Stimulated activated CD4-positive, alpha-beta T cell treated with anti-CD3 and anti-CD28 coated beads, Interleukin-1b, Interleukin-23, amount 100 ng/mL, for 1 hour (primary cell): ENCODE measurements around the gene DNAJA4.
A peak's percentile ranks its signal among the peaks of the same experiment; 100 is the strongest.

Experiments
- DNase-seq, 2 donors: peaks; one replicate each; pipeline ENCODE4 v3.0.0-alpha.2; 2020; ENCODE audit warnings: low read depth in 2 of 2

The DNAJA4 gene

DNA sequence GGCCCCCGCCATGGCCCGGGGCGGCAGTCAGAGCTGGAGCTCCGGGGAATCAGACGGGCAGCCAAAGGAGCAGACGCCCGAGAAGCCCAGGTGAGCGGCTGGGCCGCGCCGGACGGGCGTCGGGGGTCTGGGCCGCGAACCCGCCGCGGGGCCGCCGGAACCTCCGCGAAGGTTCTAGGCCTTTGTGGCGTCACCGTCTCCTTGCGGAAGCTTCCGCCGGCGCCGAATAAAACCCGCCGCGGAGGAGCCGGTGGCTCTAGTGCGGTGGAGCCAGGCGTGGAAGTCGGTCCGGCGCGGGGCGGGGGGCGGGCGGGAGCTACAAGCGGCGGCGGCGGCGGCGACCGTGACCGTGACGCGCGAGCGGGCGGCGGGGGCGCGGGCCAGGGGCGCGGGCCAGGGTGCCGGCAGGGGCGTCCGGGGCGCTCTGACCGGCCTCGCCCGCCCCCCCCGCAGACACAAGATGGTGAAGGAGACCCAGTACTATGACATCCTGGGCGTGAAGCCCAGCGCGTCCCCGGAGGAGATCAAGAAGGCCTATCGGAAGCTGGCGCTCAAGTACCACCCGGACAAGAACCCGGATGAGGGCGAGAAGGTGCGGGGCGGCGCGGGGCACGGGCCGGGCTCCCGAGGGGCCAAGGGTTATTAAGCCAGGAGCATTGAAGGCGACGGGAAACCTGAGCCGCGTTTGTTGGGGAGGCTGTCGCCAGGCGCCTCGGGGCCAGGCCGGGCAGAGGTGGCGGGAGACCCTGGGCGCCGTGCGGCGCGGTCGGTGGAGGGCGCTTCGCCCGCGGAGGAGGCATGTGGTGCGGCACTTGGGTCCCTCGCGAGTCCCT, at the start of gene DNAJA4:
DNAJA4 (plus strand) TSS at position 259 of the 833 bp plus-strand sequence; CDS start at position 461, 202 bp downstream.
- peak; percentile 34 to 36 for DNase-seq

DNA sequence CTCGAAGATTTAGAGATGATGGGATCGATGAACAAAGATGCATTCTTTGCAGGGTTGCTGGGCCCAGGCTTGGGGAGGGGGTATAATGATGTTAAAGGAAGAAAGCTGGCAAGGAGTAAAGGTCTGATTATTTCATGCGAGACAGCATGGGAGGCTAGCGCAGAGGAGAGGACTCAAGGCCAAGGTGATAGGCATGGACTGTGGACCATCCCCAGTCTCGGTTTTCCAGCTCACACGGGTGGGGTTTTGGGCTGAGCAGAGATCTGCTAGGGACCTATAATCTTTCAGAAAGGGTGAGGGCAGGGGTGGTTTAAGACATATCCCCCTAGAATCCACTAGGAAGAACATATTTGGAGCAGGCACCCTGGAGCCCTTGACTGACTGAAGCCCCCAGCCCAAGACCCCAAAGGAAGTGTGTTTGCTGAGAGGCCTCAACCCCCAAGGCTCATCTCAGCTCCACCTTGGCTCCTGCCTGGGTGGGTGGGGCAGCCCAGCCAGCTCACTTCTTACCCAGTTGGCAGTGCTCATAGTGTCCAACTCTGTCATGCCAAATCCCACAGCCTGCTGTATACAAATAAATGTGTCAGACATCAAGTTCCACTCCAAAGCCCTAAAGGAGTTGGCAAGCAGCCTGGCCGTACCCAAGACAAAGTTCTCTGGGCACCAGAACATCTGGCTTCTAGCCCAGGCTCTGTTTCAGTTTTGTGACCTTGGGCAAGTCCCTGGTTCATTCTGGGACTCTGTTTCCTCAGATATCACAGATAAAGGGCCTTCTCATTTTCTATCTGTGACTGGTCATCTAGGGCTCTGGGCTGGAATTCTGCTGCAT, 47.9 kb upstream of the DNAJA4 start:
- no peak for DNase-seq

DNA sequence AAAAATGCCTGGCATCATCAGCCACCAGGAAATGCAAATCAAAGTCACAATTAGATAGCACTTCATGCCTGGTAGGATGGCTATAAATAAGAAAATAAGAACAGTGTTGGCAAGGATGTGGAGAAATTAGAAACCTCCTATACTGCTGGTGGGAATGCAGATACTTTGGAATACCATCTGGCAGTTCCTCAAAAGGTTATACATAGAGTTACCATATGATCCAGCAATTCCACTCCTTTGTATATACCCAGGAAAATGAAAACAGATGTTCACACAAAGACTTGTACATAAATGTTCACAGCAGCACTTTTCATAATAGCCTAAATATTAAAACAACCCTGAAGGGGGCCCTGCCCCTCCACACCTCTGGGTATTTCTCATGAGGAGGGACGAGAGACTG, 43.6 kb upstream of the DNAJA4 start:
- no peak for DNase-seq

DNA sequence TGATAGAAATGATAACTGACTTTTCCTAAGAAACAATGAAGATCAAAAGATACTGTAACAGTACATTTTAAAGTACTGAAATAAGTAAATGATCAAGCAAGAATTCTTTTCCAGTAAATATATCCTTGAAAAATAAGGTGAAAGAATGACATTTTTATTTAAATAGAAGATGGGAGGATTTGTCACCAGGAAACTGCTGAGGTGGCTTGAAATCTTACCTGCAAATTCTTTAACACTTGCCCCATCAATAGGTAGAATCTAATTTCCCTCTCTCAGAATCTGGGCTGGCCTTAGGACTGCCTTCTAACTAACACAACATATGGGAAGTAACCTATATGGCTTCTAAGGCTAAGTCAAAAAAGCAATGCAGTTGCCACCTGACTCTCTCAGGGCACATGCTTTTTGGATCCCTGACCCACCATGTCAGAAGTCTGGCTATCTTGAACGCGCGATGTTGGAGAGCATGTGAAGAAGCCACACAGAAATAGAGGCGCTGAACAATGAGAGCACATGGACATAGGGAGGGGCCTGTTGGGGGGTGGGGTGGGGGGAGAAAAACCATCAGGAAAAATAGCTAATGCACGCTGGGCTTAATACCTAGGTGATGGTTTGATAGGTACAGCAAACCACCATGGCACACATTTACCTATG, 41.5 kb upstream of the DNAJA4 start:
- DNase-seq, result no peak

DNA sequence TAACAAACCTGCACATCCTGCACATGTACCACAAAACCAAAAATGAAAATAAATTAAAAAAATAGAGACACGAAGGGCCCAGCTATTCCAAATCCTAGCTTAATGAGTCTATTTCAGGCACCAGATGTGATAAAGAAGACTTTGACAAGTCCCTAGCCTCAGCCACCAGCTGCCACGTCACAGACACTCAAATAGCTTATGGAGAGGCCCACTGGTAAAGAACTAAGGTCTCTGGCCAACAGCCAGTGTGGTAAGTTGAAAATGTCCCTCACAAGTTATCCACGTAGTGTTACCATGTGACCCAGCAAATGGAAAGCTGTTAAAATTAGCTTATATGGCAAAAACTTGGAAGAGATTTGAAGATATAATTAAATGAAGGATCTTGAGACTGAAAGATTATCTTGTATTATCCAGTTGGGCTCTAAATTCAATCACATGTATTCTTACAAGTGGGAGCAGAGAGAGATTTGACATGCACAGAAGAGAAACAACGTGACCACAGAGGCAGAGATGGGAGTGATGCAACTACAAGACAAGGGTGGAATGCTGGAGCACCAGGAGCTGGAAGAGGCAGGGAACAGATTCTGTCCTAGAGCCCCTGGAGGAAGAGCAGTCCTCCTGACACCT, 40.9 kb upstream of the DNAJA4 start:
- no peak for DNase-seq

DNA sequence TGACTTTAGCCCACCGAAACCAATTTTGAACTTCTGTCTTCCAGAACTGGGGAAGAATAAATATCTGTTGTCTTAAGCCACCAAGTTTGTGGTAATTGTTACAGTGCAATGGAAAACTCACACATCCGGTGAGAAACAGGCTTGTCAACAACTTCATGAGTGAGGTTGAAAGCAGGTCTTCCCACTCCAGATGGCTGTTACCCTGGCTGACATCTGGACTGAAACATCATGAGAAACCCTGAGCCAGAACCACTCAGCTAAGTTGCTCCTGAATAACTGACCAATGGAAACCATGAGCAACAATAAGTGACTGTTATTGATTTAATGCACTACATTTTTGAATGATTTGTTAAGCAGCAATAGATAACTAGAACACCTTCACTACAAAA, 40.3 kb upstream of the DNAJA4 start:
- DNase-seq, result no peak

DNA sequence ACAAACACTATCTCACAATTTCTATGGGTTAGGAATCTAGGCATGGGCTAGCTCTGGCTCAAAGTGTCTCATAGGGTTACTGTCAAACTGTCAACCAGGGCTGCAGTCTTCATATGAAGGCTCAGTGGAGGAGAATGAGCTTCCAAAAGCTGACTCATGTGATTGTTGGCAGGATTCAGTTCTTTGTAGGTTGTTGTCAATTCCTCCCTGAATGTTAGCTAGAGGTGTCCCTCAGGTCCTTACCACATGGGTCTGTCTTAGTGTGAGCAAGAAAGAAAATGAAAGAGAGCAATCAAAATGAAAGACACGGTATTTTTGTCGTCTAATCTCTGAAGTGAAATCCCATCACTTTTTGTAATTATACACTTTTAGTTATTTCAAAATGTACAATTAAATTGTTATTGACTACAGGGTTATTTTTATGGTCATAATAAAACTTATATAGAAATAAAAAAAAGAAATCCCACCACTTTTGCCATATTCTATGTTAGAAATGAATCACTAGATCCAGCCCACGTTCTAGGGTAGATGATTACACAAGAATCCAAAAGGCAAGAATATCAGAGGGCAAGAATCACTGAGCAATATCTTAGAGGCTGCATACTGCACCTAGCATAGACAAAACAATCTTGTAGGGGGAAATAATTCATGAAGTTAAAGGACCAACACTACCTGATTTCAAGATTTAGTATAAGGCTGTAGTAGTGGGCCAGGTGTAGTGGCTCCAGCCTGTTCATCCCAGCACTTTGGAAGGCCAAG, 38.4 kb upstream of the DNAJA4 start:
- no peak for DNase-seq

DNA sequence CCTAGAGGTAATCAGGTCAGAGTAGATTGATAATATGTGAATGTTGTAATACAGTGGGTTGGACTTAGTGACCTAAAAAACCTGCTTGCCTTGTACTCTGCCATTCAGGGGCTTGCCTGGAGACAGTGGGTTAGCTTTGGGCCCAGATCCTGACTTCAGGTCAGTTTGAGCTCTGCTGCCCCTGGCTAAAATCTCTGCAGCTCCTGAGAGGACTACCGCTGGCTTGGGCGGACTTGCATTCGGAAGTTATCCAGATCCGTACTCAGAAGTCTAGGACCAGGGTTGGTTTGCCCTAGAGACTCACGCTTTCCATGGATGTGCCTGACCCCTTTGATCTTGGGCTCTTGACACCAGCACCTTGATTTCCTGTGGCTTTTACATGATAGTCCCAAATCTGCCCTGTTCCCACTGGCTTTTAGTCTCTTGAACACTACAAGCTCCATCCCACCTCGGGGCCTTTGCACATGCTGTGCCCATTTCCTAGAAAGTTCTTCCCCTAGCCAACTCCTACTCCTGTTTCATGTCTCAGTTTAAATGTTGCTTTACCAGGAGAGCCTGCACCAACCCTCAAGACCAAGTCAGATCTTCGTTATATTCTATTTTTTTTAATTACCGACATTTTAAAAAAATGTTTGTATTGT, 35.9 kb upstream of the DNAJA4 start:
- DNase-seq, result no peak

DNA sequence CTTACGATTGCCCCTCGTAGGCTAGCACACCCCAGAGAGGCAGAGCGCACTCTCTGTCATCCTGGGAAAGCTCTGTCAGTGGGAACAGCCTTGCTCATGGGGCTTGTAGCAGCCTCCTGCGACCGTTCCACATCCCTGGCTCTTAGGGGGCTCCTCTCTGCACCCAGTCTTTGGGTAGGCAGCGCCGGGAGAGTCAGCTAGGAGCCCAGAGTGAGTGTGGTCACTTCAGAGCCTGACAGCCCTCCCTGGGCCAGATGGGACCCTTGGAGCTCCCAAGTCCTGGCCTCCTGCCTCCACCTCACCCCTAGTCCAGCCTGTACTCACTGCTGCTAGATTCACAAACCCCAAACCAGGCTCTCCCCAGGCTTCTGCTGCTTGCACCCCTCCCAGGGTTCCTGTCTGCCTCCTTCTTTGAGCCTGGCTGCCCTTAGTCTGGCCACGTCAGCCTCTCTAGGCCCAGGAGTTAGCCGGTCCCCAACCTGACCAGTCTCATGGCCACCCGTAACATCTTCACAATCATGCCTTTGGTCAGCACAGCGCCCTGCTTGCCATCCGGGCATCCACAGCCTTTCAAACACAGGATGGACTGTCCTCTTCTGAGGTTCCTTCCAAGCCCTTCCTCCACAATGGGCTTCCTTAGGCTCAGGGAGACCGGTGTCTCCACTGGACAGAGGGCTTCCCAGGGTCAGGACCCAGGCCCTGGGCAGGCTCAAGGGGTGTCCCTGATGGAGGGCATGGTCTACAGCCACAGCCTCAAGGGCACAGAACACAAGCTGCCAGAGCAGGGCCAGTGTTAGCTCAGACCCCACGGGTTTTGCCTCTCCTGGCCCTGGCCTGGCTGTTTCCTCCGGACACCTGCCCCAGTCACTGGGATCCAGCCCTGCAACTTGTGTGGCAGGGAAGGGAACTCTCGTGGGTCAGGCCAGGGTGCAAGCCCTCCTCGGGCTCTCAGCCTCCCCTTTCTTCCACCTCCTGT, 34.6 kb upstream of the DNAJA4 start:
- no peak for DNase-seq

DNA sequence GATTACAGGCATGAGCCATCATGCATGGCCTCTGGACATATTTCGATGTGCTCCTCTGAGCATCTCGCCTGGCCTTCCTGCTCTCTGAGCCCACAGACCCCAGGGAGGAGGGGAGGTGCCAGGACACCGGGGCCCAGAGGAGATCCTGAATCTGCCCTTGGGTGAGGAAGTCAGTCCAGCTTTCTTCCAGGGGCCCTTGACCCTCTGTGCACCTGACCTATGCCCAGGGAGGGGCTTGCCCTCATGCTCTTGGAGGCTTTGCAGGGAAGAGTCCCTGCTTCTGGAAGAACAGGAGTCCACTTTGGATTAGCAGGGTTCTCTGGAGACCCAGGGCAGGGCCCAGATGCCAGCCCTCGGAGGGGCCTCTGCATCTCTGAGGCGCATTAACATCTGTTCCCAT, 31.4 kb upstream of the DNAJA4 start:
- DNase-seq, result no peak

DNA sequence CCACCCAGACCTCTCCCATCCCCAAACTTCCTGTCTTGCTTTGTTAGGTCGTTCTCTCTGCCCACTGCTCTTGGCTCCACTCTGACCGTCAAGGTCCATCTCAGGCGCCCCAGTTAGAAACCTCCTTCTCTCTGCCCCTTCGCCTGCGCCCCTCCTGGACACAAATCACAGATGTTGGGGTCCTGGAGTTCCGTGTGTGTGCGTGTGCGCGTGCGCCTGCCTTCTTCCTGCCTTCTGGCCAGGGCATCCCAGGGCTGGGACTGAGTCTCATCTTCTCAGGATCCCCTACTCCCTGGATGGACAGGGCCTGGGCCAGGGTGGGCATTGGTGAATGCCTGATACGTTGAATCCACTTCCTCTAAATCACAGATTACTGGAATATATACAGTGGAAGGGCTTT, 30.9 kb upstream of the DNAJA4 start:
- no peak for DNase-seq

DNA sequence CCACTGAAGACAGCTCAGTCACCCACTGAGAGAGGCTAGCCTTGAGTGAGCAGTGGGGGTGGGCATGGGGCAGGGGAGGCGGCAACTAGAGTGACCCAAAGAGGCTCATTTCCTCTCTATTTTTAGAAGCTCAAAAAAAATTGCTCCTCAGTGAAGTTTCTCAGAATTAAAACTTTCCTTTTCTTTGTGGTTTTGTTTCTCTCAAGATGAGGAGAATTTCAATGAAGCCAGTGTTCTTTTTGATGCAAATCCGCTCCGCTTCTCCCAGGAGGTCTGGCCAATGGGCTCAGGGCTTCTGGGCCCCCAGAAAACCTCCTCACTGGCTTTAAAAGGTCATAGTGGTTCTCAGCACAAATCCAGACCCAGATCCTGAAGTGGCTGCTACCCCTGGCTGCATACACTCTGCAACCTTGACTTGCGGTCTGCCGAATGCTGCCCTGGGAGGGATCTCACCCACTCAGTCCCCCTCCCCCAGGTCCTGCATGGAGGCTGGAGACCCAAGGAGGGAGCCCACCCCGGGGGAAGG, 29.8 kb upstream of the DNAJA4 start, which contains the start of gene ACSBG1:
ACSBG1 (minus strand) TSS at position 51 of the 526 bp plus-strand sequence. CDS start 64 bp downstream, outside the sequence.
- DNase-seq, result no peak

DNA sequence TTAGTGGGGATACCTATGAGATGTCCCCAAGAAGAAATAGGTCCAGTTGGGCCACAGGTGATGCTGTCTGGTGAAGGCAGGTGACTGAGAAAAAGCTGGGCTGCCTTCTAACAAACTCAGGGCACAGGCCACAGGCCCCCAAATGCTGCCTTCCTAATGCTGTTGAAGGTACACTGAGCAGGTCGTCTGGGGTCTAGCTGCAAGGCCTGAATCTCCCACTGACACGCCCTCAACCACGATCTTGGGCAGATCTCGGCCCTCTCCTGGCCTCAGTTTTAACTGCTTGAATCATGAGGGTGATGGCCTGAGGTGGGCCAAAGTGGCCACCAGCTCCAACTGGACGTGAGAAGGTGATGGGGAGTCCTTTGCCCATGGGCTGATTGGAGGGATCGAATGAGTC, 27.9 kb upstream of the DNAJA4 start:
- no peak for DNase-seq

DNA sequence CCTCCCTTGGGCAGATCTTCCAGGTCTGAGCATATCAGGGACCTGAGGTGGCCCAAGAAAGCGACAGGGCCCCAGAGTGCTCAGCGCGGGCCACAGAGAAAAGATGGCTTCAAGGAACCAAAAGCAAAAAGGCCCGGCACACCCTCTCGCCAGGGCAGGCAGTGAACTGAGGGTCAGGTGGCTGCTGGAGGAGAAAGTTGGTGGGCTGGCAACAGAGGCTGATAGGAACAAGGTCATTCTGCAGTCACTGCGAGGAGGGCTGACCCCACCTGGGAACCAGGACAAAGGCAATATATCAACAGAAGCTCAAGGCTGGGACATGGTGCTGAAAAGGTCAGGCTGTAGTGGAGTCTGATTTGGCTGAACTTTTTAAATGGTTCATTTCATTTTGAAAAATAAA, 27.2 kb upstream of the DNAJA4 start:
- DNase-seq, result no peak

DNA sequence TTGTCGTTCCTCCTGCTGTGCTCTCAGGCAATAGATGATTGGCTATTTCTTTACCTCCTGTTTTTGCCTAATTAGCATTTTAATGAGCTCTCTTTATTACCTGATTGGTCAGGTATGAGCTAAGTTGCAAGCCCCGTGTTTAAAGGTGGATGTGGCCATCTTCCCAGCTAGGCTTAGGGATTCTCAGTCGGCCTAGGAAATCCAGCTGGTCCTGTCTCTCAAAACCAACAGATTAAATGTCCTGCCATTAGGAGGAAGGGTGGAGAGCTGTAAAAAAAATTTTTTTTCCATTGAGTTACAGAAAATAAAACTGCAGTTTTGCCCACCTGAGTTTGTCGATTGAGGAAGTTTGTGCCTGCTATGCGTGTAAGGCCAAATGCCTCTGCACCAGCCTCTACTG, 24.6 kb upstream of the DNAJA4 start:
- no peak for DNase-seq

DNA sequence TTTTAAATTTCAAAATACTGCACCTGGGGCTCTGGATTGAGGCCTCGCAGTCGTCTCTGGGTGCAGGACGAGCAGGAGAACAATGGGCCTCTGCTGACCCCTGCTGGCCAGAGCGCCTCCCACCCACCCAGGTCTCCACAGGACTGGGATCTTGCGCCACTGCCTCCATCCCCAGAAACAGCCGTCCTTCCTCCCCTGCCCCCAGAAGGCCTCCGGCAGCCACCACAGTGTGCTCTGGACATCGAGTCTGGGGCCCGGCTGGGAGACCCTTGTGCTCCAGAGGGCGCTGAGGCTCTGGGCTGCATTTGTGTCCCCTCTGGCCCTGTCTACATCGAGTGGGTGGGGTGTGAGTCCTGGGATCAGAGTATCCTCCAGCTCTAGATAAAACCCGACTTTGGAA, 23.3 kb upstream of the DNAJA4 start:
- DNase-seq, result peak; percentile 45 to 74

DNA sequence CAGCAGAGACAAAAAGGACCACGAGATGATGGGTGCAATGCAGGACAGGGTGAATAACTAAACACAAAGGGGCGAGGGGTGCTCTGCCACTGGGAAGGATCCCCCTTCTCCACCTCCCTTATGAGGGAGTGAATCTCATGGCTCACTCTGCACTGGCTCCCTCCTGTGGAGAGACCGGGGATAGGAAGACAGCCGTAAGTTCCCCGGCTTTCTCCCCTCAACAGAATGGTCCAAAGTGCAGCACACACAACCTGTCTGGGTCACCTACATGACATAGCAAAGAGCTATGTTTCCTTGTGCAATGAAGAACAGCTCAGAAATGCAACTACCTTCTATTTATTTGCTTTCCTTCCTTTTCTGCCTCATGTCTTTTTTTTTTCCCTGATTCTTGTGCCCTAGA, 22.2 kb upstream of the DNAJA4 start:
- DNase-seq, result no peak

DNA sequence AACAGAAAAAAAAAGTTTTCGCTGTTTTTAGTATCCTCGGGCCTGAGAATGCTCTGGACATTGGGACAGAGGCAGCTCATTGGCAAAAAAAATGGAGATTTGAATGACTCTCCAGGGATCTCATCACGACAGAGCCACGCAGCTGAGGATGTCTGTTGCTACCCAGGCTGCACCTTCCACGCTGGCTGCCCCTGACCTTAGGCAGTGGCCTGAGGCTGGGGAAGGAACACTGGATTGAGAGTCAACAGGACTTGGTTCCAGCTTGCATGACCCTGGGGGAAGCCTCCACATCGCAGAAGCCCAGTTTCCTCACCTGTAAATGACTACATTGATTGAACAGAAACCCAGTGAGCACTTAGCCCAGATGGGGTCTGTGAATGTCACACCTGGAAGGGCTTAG, 21.3 kb upstream of the DNAJA4 start:
- no peak for DNase-seq

DNA sequence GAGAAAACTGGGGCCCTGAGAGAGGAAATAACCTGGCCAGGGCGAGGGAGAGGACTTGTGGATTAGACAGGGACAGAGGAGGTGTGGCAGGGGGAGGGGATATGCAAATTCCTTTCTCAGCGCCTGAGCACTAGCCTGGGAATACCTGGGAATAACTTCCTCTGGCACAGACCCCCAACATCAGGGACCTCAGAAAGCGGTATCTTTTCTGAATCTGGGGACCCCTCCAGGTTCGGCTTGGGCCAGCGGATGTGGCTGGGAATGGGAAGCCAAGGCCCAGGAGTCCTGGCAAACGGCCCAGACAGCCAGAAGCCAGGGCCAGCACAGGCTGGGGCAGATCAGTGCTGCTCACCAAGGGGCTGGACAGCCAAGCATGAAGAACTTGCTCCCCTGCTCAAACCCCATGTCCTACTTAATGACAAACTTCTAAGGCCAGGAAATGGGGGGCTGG, 20.8 kb upstream of the DNAJA4 start:
- DNase-seq, result no peak
